ENCODE measurements around the gene DNMT1.
"Not testable (repeated sequence)": the region's sequence is repeated elsewhere in the genome, so short reads cannot be mapped to it uniquely, and the experiment has no call there.

- TF ChIP-seq CTCF (IDR thresholded peaks at IDR 0.05); POLR2AphosphoS5 (IDR thresholded peaks at IDR 0.05; ENCODE audit: low read depth, low read length); REST (IDR thresholded peaks at IDR 0.05; ENCODE audit: insufficient read depth in 1 of 2, low read depth in 2 of 2, low read length in 1 of 2); SIN3A (IDR thresholded peaks at IDR 0.05; ENCODE audit: borderline replicate concordance, insufficient read depth, low read depth, low read length): not testable (repeated sequence)
These were observed 40.7 kb upstream of the DNMT1 start for GRCh38 chr19:10235409-10235808.
